Endometrium (tissue), 2 donors: ENCODE data around the gene FAM47E.

Experiments used
- FAIRE-seq: peaks from 2 replicates; lab custom pipeline; 2012; peaks lifted over from hg19 to GRCh38; lab: Jason Lieb, UNC
- donor health status: control.
- donor health status: control.

FAM47E gene

DNA sequence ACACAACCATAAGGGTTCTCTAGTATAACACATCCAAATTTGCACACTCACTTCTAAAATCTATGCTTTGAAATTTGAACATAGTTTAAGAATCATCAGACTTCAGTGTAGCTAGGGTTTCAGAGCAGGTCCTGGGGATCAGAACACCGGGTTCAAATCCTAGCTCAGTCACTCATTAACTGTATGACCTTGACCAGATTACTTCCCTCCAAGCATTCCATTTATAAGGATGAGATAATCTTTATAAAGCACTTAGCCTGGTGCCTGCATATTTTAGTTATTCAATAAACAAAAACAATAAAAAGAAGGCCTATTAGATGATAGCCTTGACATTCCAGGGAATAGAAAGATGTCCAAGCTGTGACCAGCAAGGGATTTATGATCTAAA is 50.2 kb downstream of the FAM47E start:
- FAIRE-seq: no peak

DNA sequence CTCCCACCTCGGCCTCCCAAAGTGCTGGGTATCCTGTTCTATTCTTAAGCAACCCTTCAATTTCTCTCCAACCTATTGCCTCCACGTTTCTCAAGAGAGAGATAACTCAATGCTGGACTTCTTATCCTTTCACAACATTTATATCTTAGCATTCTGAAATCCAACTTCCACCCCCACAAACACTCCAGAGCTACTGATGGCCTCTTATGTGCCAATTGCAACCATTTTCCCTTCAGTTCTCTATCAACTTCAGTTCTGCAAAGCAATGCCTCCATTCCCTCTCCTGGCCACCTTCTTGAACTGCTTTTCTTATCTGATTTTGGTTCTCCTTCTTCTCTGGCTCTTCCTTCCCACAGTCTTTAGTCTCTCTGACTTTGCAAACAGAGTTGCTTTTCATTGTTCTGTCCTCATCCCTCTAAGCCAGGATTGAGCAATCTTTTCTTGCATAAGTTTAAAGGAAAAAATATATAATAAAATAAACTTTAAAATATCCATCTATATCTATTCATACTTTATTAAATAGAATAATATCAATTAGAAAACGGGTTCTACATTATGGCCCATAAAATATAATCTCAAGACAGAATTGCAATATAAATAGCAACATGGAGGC is 51.4 kb downstream of the FAM47E start:
- FAIRE-seq: no peak

DNA sequence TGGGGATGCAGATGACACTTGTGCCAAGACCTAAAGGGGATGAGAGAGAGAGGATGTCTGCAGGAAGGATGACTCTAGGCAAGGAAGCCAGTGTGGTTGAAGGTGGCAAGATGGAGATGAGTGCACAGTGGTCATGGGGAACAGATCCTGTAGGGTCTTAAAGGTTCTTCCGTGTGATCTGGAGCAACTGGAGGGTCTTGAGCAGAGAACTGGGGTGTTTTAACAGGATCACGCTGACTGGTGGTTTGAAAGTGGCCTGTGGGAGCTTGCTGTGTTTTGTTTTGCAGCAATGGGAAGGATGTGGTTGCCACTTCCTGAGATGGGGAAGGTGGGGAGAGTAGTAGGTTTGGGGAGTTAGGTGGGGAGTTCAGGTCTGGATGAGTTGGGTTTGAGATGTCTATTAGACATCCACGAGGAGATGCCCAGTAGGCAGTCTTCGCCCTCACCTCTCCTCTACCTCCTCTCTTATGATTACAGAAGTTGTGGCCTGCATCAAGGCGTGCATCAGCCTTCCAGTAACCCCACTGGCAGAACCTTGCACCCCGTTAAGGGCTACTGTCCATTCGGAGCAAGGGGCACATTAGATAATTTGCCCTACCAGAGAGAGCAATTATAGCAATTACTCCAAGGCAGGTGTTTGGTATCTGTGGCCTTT is 53.6 kb downstream of the FAM47E start:
- FAIRE-seq: no peak

DNA sequence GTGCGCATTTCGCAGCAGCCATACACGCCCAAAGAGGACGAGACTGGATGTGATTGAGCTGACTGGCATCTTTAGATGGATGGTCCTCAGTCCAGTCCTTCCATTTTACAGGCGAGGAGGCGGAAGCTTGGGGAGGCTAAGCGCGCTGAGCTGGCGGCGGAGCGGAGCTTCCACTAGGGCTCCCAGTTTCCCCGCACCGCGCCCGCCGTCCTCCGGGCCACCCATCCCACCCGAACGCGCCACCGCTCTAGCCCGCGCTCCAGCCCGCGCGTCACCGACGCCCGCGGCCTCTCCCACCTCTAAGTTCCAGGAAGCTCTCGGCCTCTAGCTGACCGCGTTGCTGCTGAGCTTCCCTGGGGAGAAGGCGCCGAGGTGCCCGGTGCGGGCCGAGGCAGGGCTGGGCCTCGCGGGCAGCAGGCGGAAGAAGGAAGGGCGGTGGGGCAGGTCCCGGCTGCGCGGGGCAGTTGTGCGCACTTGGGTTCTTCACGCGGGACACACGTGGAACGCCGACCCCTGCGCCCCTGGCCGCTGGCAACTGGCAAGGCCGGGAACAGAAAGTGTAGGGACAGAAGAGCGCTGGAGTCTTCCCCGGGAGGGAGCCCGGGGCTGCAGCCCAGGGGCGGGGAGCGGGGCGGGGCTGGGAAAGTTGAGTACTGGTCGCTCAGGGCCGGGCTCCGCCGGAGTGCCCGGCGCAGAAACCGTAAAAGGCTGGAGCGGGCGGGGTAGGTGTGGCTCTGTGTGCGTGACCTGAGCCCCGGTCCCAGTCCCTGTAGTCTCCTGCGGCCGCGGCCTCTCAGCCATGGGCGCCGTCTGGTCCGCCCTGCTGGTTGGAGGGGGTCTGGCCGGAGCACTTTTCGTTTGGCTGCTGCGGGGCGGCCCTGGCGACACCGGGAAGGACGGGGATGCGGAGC is 54.7 kb downstream of the FAM47E start, which contains the start of gene STBD1:
STBD1 (plus strand) TSS at position 763 of the 911 bp plus-strand sequence; CDS start at position 800, 37 bp downstream.
- no peak for FAIRE-seq

DNA sequence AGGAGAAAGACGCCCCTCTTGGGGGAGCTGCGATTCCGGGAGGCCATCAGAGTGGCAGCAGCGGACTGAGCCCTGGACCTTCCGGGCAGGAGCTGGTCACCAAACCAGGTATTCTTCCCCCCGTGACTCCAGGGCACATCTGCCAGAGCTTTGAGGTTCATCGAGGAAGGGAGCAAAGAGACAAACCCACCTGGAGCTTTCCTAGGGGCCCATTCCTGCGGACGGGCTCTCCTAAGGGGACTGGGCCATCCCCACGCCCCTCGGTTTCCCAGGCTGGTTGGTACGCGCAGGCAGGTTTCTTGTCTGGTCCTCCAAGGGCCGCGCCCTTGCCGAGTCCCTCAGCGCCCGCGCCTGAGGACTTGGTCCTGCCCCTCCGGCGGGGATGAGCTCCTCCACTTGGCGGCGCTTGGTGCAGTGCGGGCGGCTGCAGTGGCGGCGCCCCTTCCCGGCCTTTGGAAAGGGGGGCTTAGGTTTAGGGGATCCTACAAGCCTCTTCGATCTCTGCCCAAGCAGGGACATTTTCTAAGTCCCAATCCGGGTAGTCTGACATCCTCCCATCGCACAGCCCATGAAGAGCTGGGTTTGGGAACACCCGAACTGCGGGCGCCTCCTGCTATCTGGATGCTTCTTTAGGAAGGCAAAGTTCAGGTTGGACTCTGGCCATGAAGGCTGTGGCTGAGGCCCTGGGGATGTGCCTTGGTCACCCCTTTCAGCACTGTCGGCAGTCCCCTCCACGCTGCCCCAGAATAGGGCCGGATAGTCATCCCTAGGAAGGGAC is 55.5 kb downstream of the FAM47E start:
- no peak for FAIRE-seq

DNA sequence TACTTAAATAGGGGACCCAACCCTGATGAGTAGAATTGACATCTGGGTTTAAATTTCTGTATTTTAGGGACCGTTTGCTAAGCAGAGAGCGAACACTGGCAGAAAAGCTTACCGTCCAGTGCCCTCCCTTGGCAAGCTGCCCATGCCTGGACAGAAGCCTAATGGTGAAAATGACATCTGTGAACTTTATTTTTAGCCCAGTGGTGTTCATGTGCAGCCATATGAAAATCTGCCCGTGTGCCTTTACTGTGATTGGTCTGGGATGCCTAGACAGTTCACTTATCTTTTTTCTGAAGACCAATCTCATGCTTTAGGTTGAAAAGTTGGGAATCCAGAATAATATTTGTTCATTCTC is 56.1 kb downstream of the FAM47E start:
- no peak for FAIRE-seq

DNA sequence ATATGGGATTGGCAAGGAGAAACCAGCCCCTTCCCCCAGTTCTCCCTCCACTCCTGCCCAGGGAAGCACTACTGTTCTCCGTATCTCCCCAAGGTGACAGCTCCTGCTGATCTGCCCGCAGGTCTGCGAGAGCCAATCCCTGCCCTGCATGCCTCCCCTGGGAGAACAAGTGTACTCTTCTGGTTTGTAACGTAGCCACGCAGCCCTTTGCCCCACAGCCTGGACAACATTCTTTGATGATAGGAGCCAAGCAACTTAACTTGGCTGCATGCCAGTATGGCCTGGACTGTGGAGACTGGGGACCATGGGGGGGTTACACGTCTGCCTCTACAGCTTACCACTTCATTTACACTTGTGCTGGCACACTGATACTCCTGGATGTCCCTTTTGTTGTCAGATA is 57.0 kb downstream of the FAM47E start:
- no peak for FAIRE-seq

DNA sequence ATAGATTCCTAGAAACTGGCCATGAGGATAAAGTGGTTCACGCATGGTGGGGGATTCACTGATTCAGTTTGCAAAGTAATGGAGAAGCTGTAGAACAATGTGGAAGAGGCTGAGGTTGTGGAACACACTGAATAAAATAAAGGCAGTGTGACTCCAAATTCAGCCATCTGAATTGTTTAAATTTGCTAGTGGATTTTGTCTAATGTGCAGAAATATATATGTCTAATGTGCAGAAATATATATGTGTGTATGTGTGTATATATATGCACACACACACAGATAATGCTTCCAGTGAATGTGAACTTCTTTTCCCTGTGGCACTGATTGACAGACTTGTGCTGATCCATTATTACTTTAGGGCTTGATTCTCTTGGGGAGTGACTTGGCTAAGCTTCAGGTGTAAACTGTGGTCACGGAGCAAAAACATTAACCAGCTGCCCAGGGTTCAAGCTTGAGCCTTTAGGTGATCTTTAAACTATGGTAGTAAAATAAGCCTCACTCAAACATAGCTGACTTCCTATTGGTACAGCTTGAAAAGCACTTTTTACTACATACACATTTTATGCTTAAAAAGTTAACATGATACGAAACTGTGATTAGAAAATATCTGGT is 58.5 kb downstream of the FAM47E start:
- no peak for FAIRE-seq

DNA sequence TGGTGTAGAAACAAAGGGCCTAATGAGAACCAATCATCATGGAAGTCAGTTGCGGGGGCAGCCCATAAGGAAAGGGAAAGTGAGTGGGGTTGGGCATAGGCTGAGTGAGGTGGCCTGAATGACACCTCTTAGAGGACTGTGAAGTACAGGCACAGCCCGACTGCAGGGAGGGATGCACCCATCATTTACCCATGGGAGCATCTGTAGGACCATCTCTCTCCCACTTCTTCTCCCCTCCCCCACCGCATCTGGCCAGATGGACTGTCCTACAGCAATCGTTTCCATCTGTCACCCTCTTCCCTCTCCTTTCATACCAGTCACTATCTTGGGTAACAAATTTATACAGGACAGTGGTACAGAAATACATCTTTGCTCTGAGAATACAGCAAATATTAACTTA is 59.2 kb downstream of the FAM47E start:
- no peak for FAIRE-seq

DNA sequence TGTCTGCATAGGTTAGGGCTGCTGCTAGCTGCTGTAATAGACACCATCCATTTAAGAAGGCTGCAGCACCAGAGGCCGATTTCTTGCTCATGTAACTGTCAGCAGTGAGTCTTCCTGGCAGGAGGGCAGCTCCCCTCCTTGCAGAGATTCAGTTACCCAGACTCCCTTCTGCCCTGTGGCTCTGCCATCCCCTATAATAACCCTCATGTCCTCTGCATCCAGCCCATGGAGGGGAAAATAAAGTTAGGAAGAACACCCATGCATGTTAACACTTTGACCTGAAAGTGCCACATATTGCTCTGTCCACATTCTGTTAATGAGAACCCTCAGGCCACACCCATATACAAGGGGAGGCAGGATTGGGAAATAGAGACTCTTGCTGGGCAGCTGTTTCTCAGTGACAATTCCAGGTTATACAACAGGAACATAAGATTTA is 60.4 kb downstream of the FAM47E start:
- no peak for FAIRE-seq

DNA sequence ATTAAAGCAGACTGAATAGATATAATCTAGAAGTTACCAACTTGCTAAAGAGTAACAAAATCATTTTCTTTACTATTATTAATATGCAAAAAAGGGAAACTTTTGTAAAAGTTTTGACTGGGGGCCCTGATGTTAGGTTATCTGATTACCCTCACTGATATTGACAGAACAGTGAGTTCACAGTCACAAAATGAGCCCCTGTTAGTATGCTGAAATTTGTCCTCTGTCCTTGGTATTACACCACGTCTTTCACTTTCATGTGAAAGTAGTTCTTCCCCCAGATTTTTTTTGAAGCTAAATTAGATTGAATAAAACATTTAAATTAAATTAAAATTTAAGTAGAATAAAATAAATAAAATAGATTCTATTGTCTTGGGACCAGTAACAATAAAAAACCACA is 60.9 kb downstream of the FAM47E start:
- peak; percentile 33 for FAIRE-seq

DNA sequence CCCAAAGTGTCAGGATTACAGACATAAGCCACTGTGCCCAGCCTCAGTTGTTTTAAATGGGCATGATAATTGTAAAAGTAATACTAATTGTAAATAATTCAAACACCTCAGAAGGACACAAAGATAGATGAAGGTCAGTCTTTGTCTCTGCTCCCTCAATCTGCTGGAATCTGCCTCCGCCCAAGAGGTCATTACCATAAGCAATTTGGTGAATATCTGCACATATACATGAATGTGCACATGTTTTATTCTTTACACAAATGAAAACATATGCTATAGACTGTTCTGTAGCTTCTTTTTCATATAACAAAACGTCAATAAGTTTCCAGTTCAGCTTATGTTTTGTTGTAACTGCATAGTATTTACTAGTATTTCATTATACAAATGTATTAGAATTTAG is 62.0 kb downstream of the FAM47E start:
- FAIRE-seq: no peak

DNA sequence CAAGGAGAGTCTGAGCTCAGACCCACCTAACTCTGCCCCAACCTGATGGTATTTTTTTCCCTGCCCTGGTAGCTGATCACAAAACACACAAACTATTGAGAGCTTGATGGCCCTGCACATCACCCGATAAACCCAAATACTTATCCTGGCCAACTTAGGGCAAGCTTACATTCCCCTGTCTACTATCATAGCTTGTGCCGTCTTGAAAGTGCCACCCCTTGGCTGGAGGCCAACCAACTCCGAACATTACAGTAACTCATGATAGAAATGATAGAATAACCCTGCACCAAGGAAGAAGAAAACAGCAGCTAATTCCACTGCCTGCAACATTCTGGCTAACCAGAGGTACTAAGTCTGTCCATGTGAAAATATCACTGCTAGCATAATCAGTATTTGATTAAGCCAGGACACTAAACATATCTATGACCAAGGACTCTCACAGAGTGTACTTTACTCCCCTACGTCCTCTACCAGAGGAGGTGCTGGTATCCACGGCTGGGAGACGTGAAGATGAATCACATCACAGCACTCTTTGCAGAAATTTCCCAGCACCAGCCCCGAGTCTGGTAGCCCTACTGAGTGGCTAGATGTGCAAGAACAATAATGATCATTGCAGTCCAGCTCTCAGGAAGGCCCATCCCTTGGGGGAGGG is 63.9 kb downstream of the FAM47E start:
- no peak for FAIRE-seq

DNA sequence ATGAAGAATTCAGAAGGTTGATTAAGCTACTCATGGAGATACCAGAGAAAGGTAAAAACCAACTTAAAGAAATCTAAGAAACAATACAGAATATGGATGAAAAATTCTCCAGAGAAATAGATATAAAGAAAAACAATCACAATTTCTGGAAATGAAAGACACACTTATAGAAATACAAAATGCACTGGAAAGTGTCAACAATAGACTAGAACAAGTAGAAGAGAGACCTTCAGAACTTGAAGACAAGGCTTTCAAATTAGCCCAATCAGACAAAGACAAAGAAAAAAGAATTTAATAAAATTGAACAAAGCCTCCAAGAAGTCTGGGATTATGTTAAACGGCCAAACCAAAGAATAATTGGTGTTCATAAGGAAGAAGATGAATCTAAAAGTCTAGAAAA is 64.6 kb downstream of the FAM47E start:
- no peak for FAIRE-seq

DNA sequence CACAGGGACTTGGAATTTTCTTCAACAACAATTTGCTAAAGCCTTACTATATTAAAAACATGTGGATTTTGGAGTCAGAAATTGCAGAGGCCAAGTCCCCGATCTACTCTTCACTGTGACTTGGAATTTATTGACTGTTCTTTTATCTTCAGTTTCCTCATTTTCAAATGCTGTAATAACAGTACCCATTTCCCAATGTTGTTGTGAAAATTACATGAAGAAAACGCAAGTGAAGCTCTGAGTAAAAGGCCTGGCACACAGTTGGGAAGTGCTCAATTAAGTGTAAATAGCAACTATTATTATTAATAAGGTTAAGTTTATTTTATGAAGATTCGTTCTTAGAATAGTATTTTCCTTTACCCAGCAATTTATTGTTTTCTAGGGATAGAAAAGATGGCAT is 70.7 kb downstream of the FAM47E start:
- FAIRE-seq: no peak

DNA sequence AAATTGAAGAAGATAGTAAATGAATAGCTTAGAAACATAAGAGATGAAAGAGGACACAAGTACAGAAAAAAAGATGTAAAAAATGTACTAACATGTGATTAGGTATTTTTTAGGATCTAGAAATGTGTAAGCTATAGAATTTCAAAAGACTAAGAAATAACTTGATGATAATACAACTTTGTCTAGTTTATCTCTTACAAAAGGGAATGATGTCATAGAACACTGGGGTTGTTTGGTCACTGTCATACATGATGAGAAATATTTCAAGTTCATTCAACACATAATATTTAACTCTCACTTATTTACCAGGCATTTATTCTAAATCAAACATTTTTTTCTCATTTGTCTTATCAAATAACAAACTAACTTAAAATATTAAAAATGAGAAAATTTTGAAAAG is 73.6 kb downstream of the FAM47E start:
- FAIRE-seq: no peak

DNA sequence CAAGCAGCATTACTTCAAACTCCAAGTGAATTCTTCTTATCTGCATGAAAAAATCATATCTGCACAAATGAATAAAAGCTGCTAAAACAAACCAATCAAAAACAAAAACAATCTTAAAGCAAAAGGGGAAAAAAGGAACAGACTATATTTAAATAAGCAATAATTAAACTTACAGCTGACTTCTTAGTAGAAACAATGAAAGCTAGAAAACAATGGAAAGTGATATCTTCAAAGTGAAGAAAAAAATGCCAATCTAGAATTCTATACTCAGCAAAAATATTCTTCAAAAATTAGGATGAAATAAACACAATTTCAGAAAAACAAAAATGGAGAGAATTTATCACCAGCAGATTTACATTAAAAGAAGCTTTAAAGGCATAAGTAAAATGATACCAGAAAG is 75.0 kb downstream of the FAM47E start:
- FAIRE-seq: no peak
